Activated CD4-positive, alpha-beta T cell treated with anti-CD3 and anti-CD28 coated beads for 36 hours (primary cell): ENCODE measurements around the gene TAS2R46. TPM values are rescaled to one million over a fixed set of nuclear protein-coding genes. Genes with fewer than 3 reads are reported as not detected.
"Not testable (repeated sequence)": the region's sequence is repeated elsewhere in the genome, so short reads cannot be mapped to it uniquely, and the experiment has no call there.

ENCODE experiments used
- ATAC-seq: fragments of 200-7000 bp; cut with Tn5 transposase; one replicate; pipeline ENCODE4 v1.10.0; 2021; ENCODE audit warnings: mild to moderate bottlenecking, moderate library complexity
- CTCF ChIA-PET: fragments of 350-600 bp; sonication (Branson Sonifier 250); formaldehyde crosslinking; loops from one replicate; lab custom pipeline; 2021; ENCODE audit warnings: antibody characterized with exemption; lab: Charles Lee
- POLR2A ChIA-PET: fragments of 350-600 bp; sonication (Branson Sonifier 250); formaldehyde crosslinking; loops from one replicate; lab custom pipeline; 2021; ENCODE audit warnings: antibody characterized with exemption, inconsistent platforms; lab: Charles Lee
- DNase-seq: peaks from one replicate; pipeline ENCODE4 v3.0.0-alpha.2; 2020
- H3K27ac Mint-ChIP-seq: one replicate; pipeline ENCODE4 v1.8.0; 2021; ENCODE audit warnings: mixed read lengths
- H3K27me3 Mint-ChIP-seq: one replicate; pipeline ENCODE4 v1.8.0; 2021; ENCODE audit warnings: mixed read lengths
- H3K36me3 Mint-ChIP-seq: one replicate; pipeline ENCODE4 v1.8.0; 2021; ENCODE audit warnings: low read depth, mixed read lengths
- H3K4me1 Mint-ChIP-seq: one replicate; pipeline ENCODE4 v1.8.0; 2021; ENCODE audit warnings: mixed read lengths
- H3K4me3 Mint-ChIP-seq: one replicate; pipeline ENCODE4 v1.8.0; 2021; ENCODE audit warnings: mild to moderate bottlenecking, moderate library complexity, mixed read lengths
- H3K9me3 Mint-ChIP-seq: one replicate; pipeline ENCODE4 v1.8.0; 2021; ENCODE audit warnings: low read depth, mixed read lengths
- intact Hi-C, 2 experiments: fragments of 100-400 bp; cut with DNase I in 1 of 2; cut with micrococcal nuclease in 1 of 2; formaldehyde crosslinking; loops; one replicate each; pipeline versions ENCODE4 v1.14.2 to v1.15.1; 2022 to 2024; cut with DNase I, micrococcal nuclease
- total RNA-seq, 2 experiments: library from RNA; stranded (reverse); gene quantifications; one replicate each; pipeline ENCODE4 v1.2.3, GENCODE V29; 2021

The TAS2R46 gene
- total RNA-seq: under 1 TPM in 1 of 2 experiments, not detected in 1; 0.46 TPM

- H3K4me3 Mint-ChIP-seq, POLR2A ChIA-PET, H3K36me3 Mint-ChIP-seq: not testable (repeated sequence)
Observed at GRCh38 chr12:11062194-11062593, at the start of gene TAS2R46. TSS of gene TAS2R46 (minus strand) at chr12:11062294. CDS start at chr12:11062294, 0 bp downstream.

GRCh38 chr12:11111213-11111612, 49.1 kb upstream of the TAS2R46 start:
- ATAC-seq, DNase-seq, H3K27me3 Mint-ChIP-seq, CTCF ChIA-PET, H3K4me3 Mint-ChIP-seq, POLR2A ChIA-PET, H3K27ac Mint-ChIP-seq, intact Hi-C loops: not testable (repeated sequence)
- peaks cover 92% of the 10 kb centered on the region for H3K36me3 Mint-ChIP-seq
- peaks cover 46% of the 10 kb centered on the region for H3K9me3 Mint-ChIP-seq
- peaks cover 46% of the 10 kb centered on the region for H3K4me1 Mint-ChIP-seq

More at GRCh38 chr12:11062194-11062593, at the start of gene TAS2R46:
- peaks cover 16% of the 10 kb centered on the region for H3K4me1 Mint-ChIP-seq
- CTCF ChIA-PET, H3K27ac Mint-ChIP-seq, DNase-seq, H3K9me3 Mint-ChIP-seq, intact Hi-C loops, ATAC-seq, H3K27me3 Mint-ChIP-seq: not testable (repeated sequence)

DNA sequence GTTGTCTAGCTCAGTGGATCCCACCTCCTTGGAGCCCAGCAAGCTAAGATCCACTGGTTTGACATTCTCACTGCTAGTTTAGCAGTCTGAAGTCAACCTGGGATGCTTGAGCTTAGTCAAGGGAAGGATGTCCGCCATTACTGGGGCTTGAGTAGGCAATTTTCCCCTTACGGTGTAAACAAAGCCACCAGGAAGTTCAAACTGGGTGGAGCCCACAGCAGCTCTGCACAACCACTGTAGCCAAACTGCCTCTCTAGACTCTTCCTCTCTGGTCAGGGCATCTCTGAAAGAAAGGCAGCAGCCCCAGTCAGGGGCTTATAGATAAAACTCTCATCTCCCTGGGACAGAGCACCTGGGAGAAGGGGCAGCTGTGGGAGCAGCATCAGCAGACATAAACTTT, 46.8 kb upstream of the TAS2R46 start:
- POLR2A ChIA-PET: no interaction called here
- Mint-ChIP-seq H3K4me1 (peaks cover 39% of the 10 kb centered on the region), H3K4me3 (no peak overlapping the region), H3K27ac (no peak overlapping the region), H3K36me3 (peaks cover 85% of the 10 kb centered on the region), H3K9me3 (peaks cover 42% of the 10 kb centered on the region), H3K27me3 (no peaks in the 10 kb centered on the region)
- CTCF ChIA-PET: no interaction called here
- ATAC-seq (no peak), DNase-seq (no peak)
- intact Hi-C loops: no loop called here

DNA sequence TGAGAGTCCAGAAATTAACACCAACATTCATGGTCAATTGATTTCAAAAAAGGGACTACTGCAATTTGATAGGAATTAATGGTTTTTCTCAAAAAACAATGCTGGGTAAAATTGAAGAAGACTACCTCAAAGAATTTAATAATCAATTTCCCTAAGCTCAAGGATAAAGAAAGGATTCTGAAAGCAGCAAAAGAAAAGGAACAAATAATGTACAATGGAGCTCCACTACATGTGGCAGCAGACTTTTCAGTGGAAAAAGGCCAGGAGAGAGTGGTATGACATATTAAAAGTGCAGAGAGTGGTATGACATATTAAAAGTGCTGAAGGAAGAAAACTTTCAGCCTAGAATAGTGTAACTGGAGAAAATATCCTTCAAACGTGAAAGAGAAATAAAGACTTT, 45.6 kb upstream of the TAS2R46 start:
- Mint-ChIP-seq H3K4me1 (peaks cover 37% of the 10 kb centered on the region), H3K9me3 (peaks cover 39% of the 10 kb centered on the region), H3K27me3 (no peaks in the 10 kb centered on the region), H3K4me3 (no peak overlapping the region), H3K27ac (no peak overlapping the region), H3K36me3 (peaks cover 83% of the 10 kb centered on the region)
- DNase-seq (no peak), ATAC-seq (no peak)
- POLR2A ChIA-PET: no interaction called here
- CTCF ChIA-PET: no interaction called here
- intact Hi-C loops: no loop called here

GRCh38 chr12:11106288-11106687, 44.2 kb upstream of the TAS2R46 start:
- Mint-ChIP-seq H3K4me3 (no peak overlapping the region), H3K4me1 (peaks cover 30% of the 10 kb centered on the region), H3K27me3 (no peaks in the 10 kb centered on the region), H3K36me3 (peaks cover 78% of the 10 kb centered on the region), H3K9me3 (peaks cover 26% of the 10 kb centered on the region), H3K27ac (no peak overlapping the region)
- ChIA-PET CTCF (no interaction called here), POLR2A (no interaction called here)
- DNase-seq: no peak
- no peak for ATAC-seq
- intact Hi-C loops: no loop called here

GRCh38 chr12:11105546-11105945, 43.5 kb upstream of the TAS2R46 start:
- no peak for DNase-seq
- no peak for ATAC-seq
- ChIA-PET POLR2A (no interaction called here), CTCF (no interaction called here)
- peaks cover 74% of the 10 kb centered on the region for H3K36me3 Mint-ChIP-seq
- H3K27ac Mint-ChIP-seq: no peak overlapping the region
- no peaks in the 10 kb centered on the region for H3K27me3 Mint-ChIP-seq
- H3K4me1 Mint-ChIP-seq: peaks cover 23% of the 10 kb centered on the region
- peaks cover 21% of the 10 kb centered on the region for H3K9me3 Mint-ChIP-seq
- H3K4me3 Mint-ChIP-seq: no peak overlapping the region
- intact Hi-C loops: no loop called here

GRCh38 chr12:11094910-11095309, 32.8 kb upstream of the TAS2R46 start:
- peak; percentile 84 for ATAC-seq
- POLR2A ChIA-PET, CTCF ChIA-PET, H3K4me3 Mint-ChIP-seq, H3K27ac Mint-ChIP-seq, H3K9me3 Mint-ChIP-seq, H3K27me3 Mint-ChIP-seq, intact Hi-C loops, DNase-seq: not testable (repeated sequence)
- Mint-ChIP-seq H3K4me1 (peaks cover 14% of the 10 kb centered on the region), H3K36me3 (peaks cover 38% of the 10 kb centered on the region)

DNA sequence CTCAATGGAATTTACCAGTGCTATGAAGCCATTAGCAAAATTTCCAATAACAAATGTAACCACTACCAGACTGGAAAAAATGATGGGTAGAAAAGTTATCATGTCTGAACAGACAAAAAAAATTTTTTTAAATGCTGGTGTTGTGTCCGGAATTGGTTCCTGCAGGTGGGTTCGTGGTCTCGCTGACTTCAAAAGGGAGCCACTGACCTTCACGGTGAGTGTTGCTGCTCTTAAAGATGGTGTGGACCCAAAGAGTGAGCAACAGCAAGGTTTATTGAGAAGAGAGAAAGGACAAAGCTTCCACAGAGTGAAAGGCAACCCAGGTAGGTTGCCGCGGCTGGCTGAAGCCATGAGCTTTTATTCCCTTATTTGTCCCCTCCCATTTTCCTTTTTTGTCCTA, 30.0 kb upstream of the TAS2R46 start, which contains the start of gene TAS2R43:
TAS2R43 (minus strand) TSS at position 186 of the 400 bp plus-strand sequence; CDS start at position 102, 84 bp downstream.
- Mint-ChIP-seq H3K27me3 (no peaks in the 10 kb centered on the region), H3K27ac (no peak within 1 kb of the TSS), H3K36me3 (peaks cover 39% of the 10 kb centered on the region), H3K4me1 (peaks cover 12% of the 10 kb centered on the region), H3K4me3 (no peak within 1 kb of the TSS), H3K9me3 (peaks cover 4% of the 10 kb centered on the region)
- no peak for DNase-seq
- ATAC-seq: no peak
- ChIA-PET POLR2A (no interaction called here), CTCF (no interaction called here)
- intact Hi-C loops: no loop called here

- DNase-seq (no peak), ATAC-seq (no peak)
- Mint-ChIP-seq H3K4me1 (peaks cover 15% of the 10 kb centered on the region), H3K9me3 (peaks cover 3% of the 10 kb centered on the region), H3K4me3 (no peak overlapping the region), H3K27me3 (no peaks in the 10 kb centered on the region), H3K27ac (no peak overlapping the region), H3K36me3 (peaks cover 37% of the 10 kb centered on the region)
- intact Hi-C loops: loop anchor here in 1 of 2 experiments (10.0 kb wide), 1 partner anchor 784 kb away; the partner anchor contains the start of gene KLRD1
- ChIA-PET CTCF (no interaction called here), POLR2A (no interaction called here)
Observed at GRCh38 chr12:11089246-11089645, 27.2 kb upstream of the TAS2R46 start.

DNA sequence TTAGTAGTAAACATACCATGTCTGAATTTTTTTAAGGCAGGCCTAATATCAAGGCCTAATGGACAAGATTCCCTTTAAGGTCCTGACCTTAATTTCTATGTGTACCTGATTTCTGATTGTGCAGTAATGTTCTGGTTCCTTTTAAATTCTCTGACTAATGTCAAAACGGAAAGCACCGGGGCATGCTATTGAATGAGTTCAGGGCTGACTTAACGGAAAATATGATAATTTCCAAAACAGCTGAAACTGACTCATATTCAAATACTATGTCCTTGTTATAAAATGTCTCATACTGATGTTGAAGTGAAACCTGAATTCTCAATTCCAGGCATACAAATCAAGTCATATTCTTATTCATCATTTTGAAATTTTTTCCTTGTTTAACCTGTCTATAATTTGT, 23.3 kb upstream of the TAS2R46 start:
- Mint-ChIP-seq H3K4me1 (peaks cover 13% of the 10 kb centered on the region), H3K4me3 (no peak overlapping the region), H3K9me3 (peaks cover 13% of the 10 kb centered on the region), H3K27me3 (no peaks in the 10 kb centered on the region), H3K36me3 (peaks cover 36% of the 10 kb centered on the region), H3K27ac (peak overlapping the region; percentile 31)
- POLR2A ChIA-PET: no interaction called here
- CTCF ChIA-PET: interaction anchor here (1.6 kb wide), 1 partner anchor 78 kb away, joined by 3 read pairs; no protein-coding TSS in a partner anchor
- ATAC-seq (peak; percentile 90), DNase-seq (peak; percentile 57)
- intact Hi-C loops: loop anchor here in 1 of 2 experiments (1.0 to 10.0 kb wide), 3 partner anchors 86 to 781 kb away; partner anchors contain the start of genes KLRD1 and SMIM10L1

DNA sequence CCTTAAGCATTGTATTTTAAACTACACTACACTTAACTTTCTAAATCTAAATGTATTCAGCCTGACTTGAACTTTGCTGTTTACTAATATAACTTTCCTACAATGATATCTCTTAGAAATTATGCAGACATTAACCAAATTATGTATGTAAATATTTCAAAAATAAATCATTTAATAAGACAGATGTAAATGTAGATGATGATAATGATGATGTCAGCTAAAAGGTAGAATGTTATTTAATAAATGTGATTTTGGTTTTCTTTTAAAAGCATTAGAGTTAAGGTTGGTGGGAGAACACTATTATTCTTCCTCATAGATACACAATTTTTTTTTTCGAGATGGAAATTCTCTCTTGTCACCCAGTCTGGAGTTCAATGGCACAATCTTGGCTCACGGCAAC, 19.9 kb upstream of the TAS2R46 start:
- ATAC-seq (no peak), DNase-seq (no peak)
- Mint-ChIP-seq H3K36me3 (peaks cover 32% of the 10 kb centered on the region), H3K27me3 (no peaks in the 10 kb centered on the region), H3K4me3 (no peak overlapping the region), H3K27ac (no peak overlapping the region), H3K9me3 (peaks cover 15% of the 10 kb centered on the region), H3K4me1 (peaks cover 34% of the 10 kb centered on the region)
- POLR2A ChIA-PET: no interaction called here
- intact Hi-C loops: loop anchor here in 1 of 2 experiments (10.0 kb wide), 1 partner anchor 777 kb away; the partner anchor contains the start of gene KLRD1
- CTCF ChIA-PET: interaction anchor here (1.5 kb wide), 1 partner anchor 90 kb away, joined by 3 read pairs; the partner anchor contains the start of gene SMIM10L1

DNA sequence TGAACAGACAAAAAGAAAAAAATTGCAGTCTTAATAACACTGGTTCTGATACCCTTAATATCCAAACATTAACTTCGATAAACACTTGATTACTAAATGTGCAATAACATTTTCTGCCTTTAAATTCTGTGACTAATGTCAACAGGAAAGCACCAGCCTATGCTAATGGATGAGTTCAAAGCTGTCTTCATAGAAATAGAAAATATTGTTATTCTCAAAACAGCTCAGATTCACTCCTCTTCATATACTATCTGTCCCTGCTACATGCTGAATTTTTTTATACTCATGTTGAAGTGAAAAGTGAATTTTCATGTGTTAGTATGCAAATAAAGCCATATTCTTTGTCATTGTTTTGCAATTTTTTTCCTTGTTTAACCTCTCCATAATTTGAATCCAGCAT, 16.2 kb upstream of the TAS2R46 start:
- H3K9me3 Mint-ChIP-seq: peaks cover 8% of the 10 kb centered on the region

More for the DNA sequence above, 16.2 kb upstream of the TAS2R46 start:
- intact Hi-C loops: no loop called here
- no peak overlapping the region for H3K4me3 Mint-ChIP-seq
- no peak overlapping the region for H3K27ac Mint-ChIP-seq
- DNase-seq (no peak), ATAC-seq (no peak)
- peaks cover 30% of the 10 kb centered on the region for H3K36me3 Mint-ChIP-seq
- CTCF ChIA-PET: no interaction called here
- no peaks in the 10 kb centered on the region for H3K27me3 Mint-ChIP-seq
- POLR2A ChIA-PET: interaction anchor here (1.0 kb wide), 1 partner anchor 93 kb away, joined by 3 read pairs; the partner anchor contains the start of gene SMIM10L1
- peaks cover 43% of the 10 kb centered on the region for H3K4me1 Mint-ChIP-seq
